CD4-positive, alpha-beta memory T cell (primary cell): ENCODE measurements around the gene FOXL1. TPM values are rescaled to one million over a fixed set of nuclear protein-coding genes. Genes with fewer than 3 reads are reported as not detected.

ENCODE experiments used
- CTCF ChIA-PET: fragments of 350-600 bp; sonication (Branson Sonifier 250); formaldehyde crosslinking; loops from one replicate; lab custom pipeline; 2021; ENCODE audit warnings: inconsistent platforms; ENCODE audit not compliant: partially characterized antibody; lab: Charles Lee
- POLR2A ChIA-PET: fragments of 350-600 bp; sonication (Branson Sonifier 250); formaldehyde crosslinking; loops from one replicate; lab custom pipeline; 2021; ENCODE audit not compliant: partially characterized antibody; lab: Charles Lee
- DNase-seq, 5 donors: peaks; one replicate each; pipeline versions ENCODE4 v3.0.0 to v3.0.0-alpha.2; 2020 to 2022; ENCODE audit warnings: mixed read lengths in 1 of 5
- H3K27ac ChIP-seq: one replicate; pipeline ENCODE4 v1.7.0; 2013; ENCODE audit warnings: low read depth, low read length
- H3K27me3 ChIP-seq: 2 replicates; pipeline ENCODE4 v1.7.0; 2013; ENCODE audit warnings: mild to moderate bottlenecking, low read length, moderate library complexity; ENCODE audit not compliant: insufficient read depth
- H3K36me3 ChIP-seq: 2 replicates; pipeline ENCODE4 v1.7.0; 2013; ENCODE audit warnings: mild to moderate bottlenecking, low read length, moderate library complexity; ENCODE audit not compliant: insufficient read depth
- H3K4me1 ChIP-seq: 2 replicates; pipeline ENCODE4 v1.7.0; 2013; ENCODE audit warnings: mild to moderate bottlenecking, low read length, moderate library complexity; ENCODE audit not compliant: insufficient read depth
- H3K4me3 ChIP-seq, 2 donors: one replicate each; pipeline ENCODE4 v1.7.0; 2013; ENCODE audit warnings: low read length in 2 of 2, mild to moderate bottlenecking in 1 of 2
- H3K9me3 ChIP-seq, 2 donors: one replicate each; pipeline ENCODE4 v1.7.0; 2013; ENCODE audit warnings: low read length in 2 of 2, control low read depth in 1 of 2; ENCODE audit not compliant: control insufficient read depth in 1 of 2
- H3K27ac Mint-ChIP-seq, 7 donors: one replicate each; pipeline ENCODE4 v1.8.0; 2020 to 2021; ENCODE audit warnings: mixed read lengths in 7 of 7, mild to moderate bottlenecking in 6 of 7, inconsistent platforms in 3 of 7, moderate library complexity in 3 of 7
- H3K27me3 Mint-ChIP-seq, 2 donors: one replicate each; pipeline ENCODE4 v1.8.0; 2020 to 2021; ENCODE audit warnings: mixed read lengths in 2 of 2
- H3K36me3 Mint-ChIP-seq, 2 donors: one replicate each; pipeline ENCODE4 v1.8.0; 2020 to 2021; ENCODE audit warnings: mixed read lengths in 2 of 2, inconsistent platforms in 1 of 2, mild to moderate bottlenecking in 1 of 2
- H3K4me1 Mint-ChIP-seq, 4 donors: one replicate each; pipeline ENCODE4 v1.8.0; 2020 to 2021; ENCODE audit warnings: mixed read lengths in 4 of 4, mild to moderate bottlenecking in 1 of 4
- H3K4me3 Mint-ChIP-seq, 8 donors: one replicate each; pipeline ENCODE4 v1.8.0; 2020 to 2021; ENCODE audit warnings: mixed read lengths in 8 of 8, mild to moderate bottlenecking in 7 of 8, moderate library complexity in 6 of 8, inconsistent platforms in 3 of 8
- H3K9me3 Mint-ChIP-seq, 8 donors: one replicate each; pipeline ENCODE4 v1.8.0; 2020 to 2021; ENCODE audit warnings: mixed read lengths in 8 of 8, mild to moderate bottlenecking in 5 of 8, inconsistent platforms in 3 of 8, moderate library complexity in 1 of 8
- intact Hi-C: fragments of 100-400 bp; cut with micrococcal nuclease; formaldehyde crosslinking; loops from one replicate; pipeline ENCODE4 v1.15.1; 2023
- polyA plus RNA-seq, 2 donors: library from polyadenylated mRNA; unstranded; fragments of 300-500 nt; fragmentation: Illumina TruSeq; gene quantifications; one replicate each; pipeline ENCODE4 v1.2.3, GENCODE V29; 2021
- total RNA-seq, 2 experiments: library from RNA; stranded (reverse); gene quantifications; one replicate each; pipeline ENCODE4 v1.2.3, GENCODE V29; 2021

FOXL1 gene
- total and polyA plus RNA-seq, 4 experiments from 2014 or later, result not detected

- POLR2A ChIA-PET, result no interaction called here
- Mint-ChIP-seq H3K27me3 (peaks cover 12 to 20% of the 10 kb centered on the region in 2 donors), H3K4me3 (peak overlapping the region in 6 of 8 donors; percentile 11 to 61 (median 46)), H3K36me3 (no peaks in the 10 kb centered on the region), H3K9me3 (no peaks in the 10 kb centered on the region), H3K4me1 (peaks cover 5 to 15% (median 9%) of the 10 kb centered on the region in 4 donors), H3K27ac (no peak overlapping the region)
- Histone ChIP-seq H3K27ac (no peak overlapping the region), H3K27me3 (no peaks in the 10 kb centered on the region), H3K36me3 (no peaks in the 10 kb centered on the region), H3K4me3 (no peak overlapping the region), H3K9me3 (no peaks in the 10 kb centered on the region), H3K4me1 (no peaks in the 10 kb centered on the region)
- CTCF ChIA-PET, result no interaction called here
- intact Hi-C loops, result no loop called here
- no peak for DNase-seq
Measured at GRCh38 chr16:86605950-86606349, 27.6 kb downstream of the FOXL1 start.

- Mint-ChIP-seq H3K36me3 (no peaks in the 10 kb centered on the region), H3K4me3 (no peak overlapping the region), H3K9me3 (no peaks in the 10 kb centered on the region), H3K27ac (no peak overlapping the region), H3K27me3 (peaks cover 3 to 21% of the 10 kb centered on the region in 2 donors), H3K4me1 (peaks cover 5 to 15% (median 9%) of the 10 kb centered on the region in 4 donors)
- H3K4me3 ChIP-seq, result no peak overlapping the region
- H3K4me1 ChIP-seq, result no peaks in the 10 kb centered on the region
- intact Hi-C loops, result no loop called here
- no peaks in the 10 kb centered on the region for H3K36me3 ChIP-seq
- no peak overlapping the region for H3K27ac ChIP-seq
- no peaks in the 10 kb centered on the region for H3K27me3 ChIP-seq
- H3K9me3 ChIP-seq, result no peaks in the 10 kb centered on the region
- no peak for DNase-seq
- ChIA-PET CTCF (no interaction called here), POLR2A (interaction anchor here (0.5 kb wide), 1 partner anchor 792 kb away, joined by 3 read pairs; no protein-coding TSS in a partner anchor)
Measured at GRCh38 chr16:86608301-86608747, 30.0 kb downstream of the FOXL1 start.

GRCh38 chr16:86609115-86609514, 30.8 kb downstream of the FOXL1 start:
- Histone ChIP-seq H3K27ac (no peak overlapping the region), H3K27me3 (no peaks in the 10 kb centered on the region), H3K4me3 (no peak overlapping the region), H3K4me1 (no peaks in the 10 kb centered on the region), H3K9me3 (no peaks in the 10 kb centered on the region), H3K36me3 (no peaks in the 10 kb centered on the region)
- DNase-seq, result no peak
- CTCF ChIA-PET, result no interaction called here
- H3K9me3 Mint-ChIP-seq, result no peaks in the 10 kb centered on the region
- no peaks in the 10 kb centered on the region for H3K36me3 Mint-ChIP-seq
- peaks cover 5 to 15% (median 9%) of the 10 kb centered on the region in 4 donors for H3K4me1 Mint-ChIP-seq
- no peak overlapping the region for H3K27ac Mint-ChIP-seq
- POLR2A ChIA-PET, result no interaction called here
- peaks cover 4 to 23% of the 10 kb centered on the region in 2 donors for H3K27me3 Mint-ChIP-seq
- H3K4me3 Mint-ChIP-seq, result no peak overlapping the region
- intact Hi-C loops, result no loop called here

- H3K27me3 Mint-ChIP-seq, result peaks cover 4 to 21% of the 10 kb centered on the region in 2 donors
- H3K27ac Mint-ChIP-seq, result no peak overlapping the region
Measured at GRCh38 chr16:86609661-86610060, 31.3 kb downstream of the FOXL1 start.

GRCh38 chr16:86610779-86611524, 32.6 kb downstream of the FOXL1 start:
- no peaks in the 10 kb centered on the region for H3K36me3 ChIP-seq
- no peaks in the 10 kb centered on the region for H3K27me3 ChIP-seq
- H3K4me1 ChIP-seq, result no peaks in the 10 kb centered on the region
- H3K27ac ChIP-seq, result no peak overlapping the region
- Mint-ChIP-seq H3K9me3 (no peaks in the 10 kb centered on the region), H3K4me3 (no peak overlapping the region), H3K4me1 (peaks cover 0 to 1% (median 0%) of the 10 kb centered on the region in 4 donors), H3K27ac (no peak overlapping the region), H3K36me3 (no peaks in the 10 kb centered on the region), H3K27me3 (peaks cover 4 to 25% of the 10 kb centered on the region in 2 donors)
- H3K9me3 ChIP-seq, result no peaks in the 10 kb centered on the region
- intact Hi-C loops, result no loop called here
- H3K4me3 ChIP-seq, result no peak overlapping the region
- POLR2A ChIA-PET, result no interaction called here
- CTCF ChIA-PET, result no interaction called here
- no peak for DNase-seq

More at GRCh38 chr16:86609661-86610060, 31.3 kb downstream of the FOXL1 start:
- H3K4me1 ChIP-seq, result no peaks in the 10 kb centered on the region
- ChIA-PET POLR2A (no interaction called here), CTCF (no interaction called here)
- no peaks in the 10 kb centered on the region for H3K27me3 ChIP-seq
- no peak overlapping the region for H3K4me3 ChIP-seq
- no peaks in the 10 kb centered on the region for H3K36me3 ChIP-seq
- H3K36me3 Mint-ChIP-seq, result no peaks in the 10 kb centered on the region
- no peaks in the 10 kb centered on the region for H3K9me3 Mint-ChIP-seq
- peaks cover 5 to 11% (median 6%) of the 10 kb centered on the region in 4 donors for H3K4me1 Mint-ChIP-seq
- no peak for DNase-seq
- no peak overlapping the region for H3K27ac ChIP-seq
- H3K4me3 Mint-ChIP-seq, result no peak overlapping the region
- intact Hi-C loops, result no loop called here
- no peaks in the 10 kb centered on the region for H3K9me3 ChIP-seq

- Histone ChIP-seq H3K27ac (no peak overlapping the region), H3K27me3 (no peaks in the 10 kb centered on the region), H3K9me3 (no peaks in the 10 kb centered on the region), H3K36me3 (no peaks in the 10 kb centered on the region), H3K4me3 (no peak overlapping the region), H3K4me1 (no peaks in the 10 kb centered on the region)
- Mint-ChIP-seq H3K9me3 (no peaks in the 10 kb centered on the region), H3K27ac (no peak overlapping the region), H3K36me3 (no peaks in the 10 kb centered on the region), H3K27me3 (peaks cover 4 to 25% of the 10 kb centered on the region in 2 donors), H3K4me1 (no peaks in the 10 kb centered on the region), H3K4me3 (no peak overlapping the region)
- POLR2A ChIA-PET, result no interaction called here
- intact Hi-C loops, result no loop called here
- DNase-seq, result no peak
- CTCF ChIA-PET, result no interaction called here
Measured at GRCh38 chr16:86611525-86611855, 33.1 kb downstream of the FOXL1 start.

- Histone ChIP-seq H3K27ac (no peak overlapping the region), H3K27me3 (no peaks in the 10 kb centered on the region), H3K36me3 (no peaks in the 10 kb centered on the region), H3K4me3 (no peak overlapping the region), H3K9me3 (no peaks in the 10 kb centered on the region), H3K4me1 (no peaks in the 10 kb centered on the region)
- CTCF ChIA-PET, result no interaction called here
- Mint-ChIP-seq H3K4me3 (no peak overlapping the region), H3K9me3 (no peaks in the 10 kb centered on the region), H3K27me3 (peaks cover 4 to 25% of the 10 kb centered on the region in 2 donors), H3K4me1 (no peaks in the 10 kb centered on the region), H3K27ac (no peak overlapping the region), H3K36me3 (no peaks in the 10 kb centered on the region)
- intact Hi-C loops, result no loop called here
- no peak for DNase-seq
- POLR2A ChIA-PET, result no interaction called here
Measured at GRCh38 chr16:86611941-86612340, 33.6 kb downstream of the FOXL1 start.
